Naive thymus-derived CD4-positive, alpha-beta T cell (primary cell): ENCODE data around the gene PNPLA2. TPM values are rescaled to one million over a fixed set of nuclear protein-coding genes. Genes with fewer than 3 reads are reported as not detected.

ENCODE experiments used
- polyA plus RNA-seq, 2 donors: library from polyadenylated mRNA; unstranded; fragments of 300-500 nt; fragmentation: Illumina TruSeq; gene quantifications; one replicate each; pipeline ENCODE4 v1.2.3, GENCODE V29; 2021
- total RNA-seq, 6 experiments: library from RNA in 5 of 6; stranded (reverse) in 5 of 6; gene quantifications; 1 replicate in 5 of 6; 2 replicates in 1 of 6; pipeline ENCODE4 v1.2.3 and lab custom pipeline; 2021 to 2026

The PNPLA2 gene
- total and polyA plus RNA-seq, 7 experiments from 2014 or later: 26.0 to 237 (median 203) TPM

Other genes with a start within 250 kb of the PNPLA2 start
- 10 to 100 TPM; 47.3 to 55.2 (median 49.4) TPM for gene PHRF1, start 242.4 kb upstream of the PNPLA2 start, total RNA-seq
- gene PHRF1, start 242.4 kb upstream of the PNPLA2 start, polyA plus RNA-seq: 10 to 100 TPM in 1 of 2 donors, 1 to 10 TPM in 1; 6.2 to 22.1 TPM
- 100 to 1,000 TPM in 1 of 5 experiments, 10 to 100 TPM in 4; 57.0 to 134 (median 64.6) TPM for gene IRF7, start 203.0 kb upstream of the PNPLA2 start, total RNA-seq
- 10 to 100 TPM; 25.9 to 50.0 TPM for gene IRF7, start 203.0 kb upstream of the PNPLA2 start, polyA plus RNA-seq
- gene CDHR5, start 194.0 kb upstream of the PNPLA2 start, total RNA-seq: not detected
- not detected for gene CDHR5, start 194.0 kb upstream of the PNPLA2 start, polyA plus RNA-seq
- not detected for gene SCT, start 191.7 kb upstream of the PNPLA2 start, total RNA-seq
- not detected for gene SCT, start 191.7 kb upstream of the PNPLA2 start, polyA plus RNA-seq
- 1 to 10 TPM in 2 of 5 experiments, under 1 TPM in 3; 0.27 to 1.9 (median 0.75) TPM for gene DRD4, start 181.6 kb upstream of the PNPLA2 start, total RNA-seq
- not detected for gene DRD4, start 181.6 kb upstream of the PNPLA2 start, polyA plus RNA-seq
- 100 to 1,000 TPM in 1 of 5 experiments, 10 to 100 TPM in 4; 44.5 to 117 (median 54.2) TPM for gene DEAF1, start 123.7 kb upstream of the PNPLA2 start, total RNA-seq
- gene DEAF1, start 123.7 kb upstream of the PNPLA2 start, polyA plus RNA-seq: 10 to 100 TPM; 33.0 to 71.8 TPM
- gene TMEM80, start 123.1 kb upstream of the PNPLA2 start, total RNA-seq: 10 to 100 TPM; 26.2 to 44.3 (median 40.4) TPM
- 10 to 100 TPM; 31.4 to 37.8 TPM for gene TMEM80, start 123.1 kb upstream of the PNPLA2 start, polyA plus RNA-seq
- gene EPS8L2, start 112.7 kb upstream of the PNPLA2 start, total RNA-seq: 10 to 100 TPM in 3 of 5 experiments, 1 to 10 TPM in 2; 7.2 to 16.6 (median 10.9) TPM
- gene EPS8L2, start 112.7 kb upstream of the PNPLA2 start, polyA plus RNA-seq: 1 to 10 TPM; 4.5 to 4.6 TPM
- gene TALDO1, start 71.5 kb upstream of the PNPLA2 start, total RNA-seq: 100 to 1,000 TPM in 2 of 5 experiments, 10 to 100 TPM in 3; 61.4 to 272 (median 90.3) TPM
- gene TALDO1, start 71.5 kb upstream of the PNPLA2 start, polyA plus RNA-seq: 100 to 1,000 TPM; 179 to 214 TPM
- gene GATD1, start 41.4 kb upstream of the PNPLA2 start, total RNA-seq: 10 to 100 TPM; 37.8 to 59.2 (median 52.9) TPM
- gene GATD1, start 41.4 kb upstream of the PNPLA2 start, polyA plus RNA-seq: 10 to 100 TPM in 1 of 2 donors, 1 to 10 TPM in 1; 8.1 to 17.8 TPM
- gene CEND1, start 28.8 kb upstream of the PNPLA2 start, total RNA-seq: 1 to 10 TPM in 1 of 5 experiments, not detected in 4; 2.3 TPM
- not detected for gene CEND1, start 28.8 kb upstream of the PNPLA2 start, polyA plus RNA-seq
- 10 to 100 TPM; 17.4 to 58.4 (median 21.3) TPM for gene SLC25A22, start 20.6 kb upstream of the PNPLA2 start, total RNA-seq
- gene SLC25A22, start 20.6 kb upstream of the PNPLA2 start, polyA plus RNA-seq: 10 to 100 TPM in 1 of 2 donors, 1 to 10 TPM in 1; 6.4 to 11.1 TPM
- 10 to 100 TPM; 30.0 to 38.7 (median 34.1) TPM for gene PIDD1, start 13.7 kb upstream of the PNPLA2 start, total RNA-seq
- 1 to 10 TPM; 4.7 to 8.3 TPM for gene PIDD1, start 13.7 kb upstream of the PNPLA2 start, polyA plus RNA-seq
- 1,000 to 10,000 TPM; 2,266 to 5,944 (median 5,497) TPM for gene RPLP2, start 8.9 kb upstream of the PNPLA2 start, total RNA-seq
- 1,000 to 10,000 TPM; 3,734 to 4,844 TPM for gene RPLP2, start 8.9 kb upstream of the PNPLA2 start, polyA plus RNA-seq
- gene CRACR2B, start 9.0 kb downstream of the PNPLA2 start, total RNA-seq: 1 to 10 TPM in 3 of 5 experiments, under 1 TPM in 1, not detected in 1; 0.62 to 3.9 (median 2.0) TPM
- gene CRACR2B, start 9.0 kb downstream of the PNPLA2 start, polyA plus RNA-seq: not detected
- 10 to 100 TPM in 3 of 5 experiments, 1 to 10 TPM in 2; 6.6 to 62.9 (median 18.5) TPM for gene CD151, start 14.0 kb downstream of the PNPLA2 start, total RNA-seq
- 1 to 10 TPM; 4.0 to 7.2 TPM for gene CD151, start 14.0 kb downstream of the PNPLA2 start, polyA plus RNA-seq
- 10 to 100 TPM; 31.2 to 93.3 (median 44.9) TPM for gene POLR2L, start 23.6 kb downstream of the PNPLA2 start, total RNA-seq
- 10 to 100 TPM; 55.9 to 83.1 TPM for gene POLR2L, start 23.6 kb downstream of the PNPLA2 start, polyA plus RNA-seq
- gene TSPAN4, start 23.9 kb downstream of the PNPLA2 start, total RNA-seq: 10 to 100 TPM in 1 of 5 experiments, 1 to 10 TPM in 4; 4.8 to 12.6 (median 6.6) TPM
- 1 to 10 TPM; 4.1 to 4.7 TPM for gene TSPAN4, start 23.9 kb downstream of the PNPLA2 start, polyA plus RNA-seq
- gene CHID1, start 91.9 kb downstream of the PNPLA2 start, total RNA-seq: 10 to 100 TPM; 30.8 to 56.3 (median 53.0) TPM
- gene CHID1, start 91.9 kb downstream of the PNPLA2 start, polyA plus RNA-seq: 10 to 100 TPM; 57.5 to 61.0 TPM
- 10 to 100 TPM; 70.1 to 93.3 (median 86.4) TPM for gene AP2A2, start 107.0 kb downstream of the PNPLA2 start, total RNA-seq
- gene AP2A2, start 107.0 kb downstream of the PNPLA2 start, polyA plus RNA-seq: 10 to 100 TPM in 1 of 2 donors, 1 to 10 TPM in 1; 8.7 to 10.7 TPM
- not detected for gene MUC6, start 217.8 kb downstream of the PNPLA2 start, total RNA-seq
- not detected for gene MUC6, start 217.8 kb downstream of the PNPLA2 start, polyA plus RNA-seq